H1 (cell line): ENCODE measurements around the gene QSOX2. TPM values are rescaled to one million over a fixed set of nuclear protein-coding genes. Genes with fewer than 3 reads are reported as not detected.
A peak's percentile ranks its signal among the peaks of the same experiment; 100 is the strongest.

ENCODE experiments used
- CTCF ChIA-PET: fragments of 300-600 bp; sonication (Branson Sonifier 250); formaldehyde crosslinking; loops from one replicate; lab custom pipeline; 2021; ENCODE audit not compliant: partially characterized antibody; lab: Charles Lee
- POLR2A ChIA-PET: fragments of 300-600 bp; sonication (Branson Sonifier 250); formaldehyde crosslinking; loops from one replicate; lab custom pipeline; 2021; ENCODE audit warnings: inconsistent platforms; ENCODE audit not compliant: partially characterized antibody; lab: Charles Lee
- DNase-seq, 2 experiments: peaks; one replicate each; pipeline versions ENCODE4 v3.0.0 to v3.0.0-alpha.2; 2010 to 2022; ENCODE audit warnings: low spot score in 2 of 2, low read depth in 1 of 2, mixed read lengths in 1 of 2
- FAIRE-seq: peaks from 2 replicates; lab custom pipeline; 2011; peaks lifted over from hg19 to GRCh38; lab: Jason Lieb, UNC
- H2AFZ ChIP-seq: 2 replicates; pipeline ENCODE4 v1.8.1; 2012; ENCODE audit warnings: low read length, inconsistent platforms
- H2AK5ac ChIP-seq: 2 replicates; pipeline ENCODE4 v1.6.1; 2013; ENCODE audit warnings: low read depth, low read length
- H2BK120ac ChIP-seq: replicated peaks from 2 replicates; pipeline ENCODE3; 2013; ENCODE audit warnings: low read depth, low read length, inconsistent platforms
- H2BK12ac ChIP-seq: 2 replicates; pipeline ENCODE4 v1.6.1; 2013; ENCODE audit warnings: low read depth, low read length
- H2BK15ac ChIP-seq: 2 replicates; pipeline ENCODE4 v1.6.1; 2013; ENCODE audit warnings: low read length
- H2BK20ac ChIP-seq: 2 replicates; pipeline ENCODE4 v1.6.1; 2013; ENCODE audit warnings: low read length
- H2BK5ac ChIP-seq: 2 replicates; pipeline ENCODE4 v1.6.1; 2013; ENCODE audit warnings: low read depth, low read length
- H3K14ac ChIP-seq: 2 replicates; pipeline ENCODE4 v1.6.1; 2013; ENCODE audit warnings: inconsistent platforms; ENCODE audit not compliant: insufficient read length
- H3K18ac ChIP-seq: 2 replicates; pipeline ENCODE4 v1.6.1; 2013; ENCODE audit warnings: low read length; ENCODE audit errors: extremely low read depth
- H3K23ac ChIP-seq: 2 replicates; pipeline ENCODE4 v1.6.1; 2013; ENCODE audit warnings: inconsistent platforms; ENCODE audit not compliant: insufficient read length
- H3K23me2 ChIP-seq: 2 replicates; pipeline ENCODE4 v1.6.1; 2013; ENCODE audit warnings: low read depth, low read length
- H3K27ac ChIP-seq: 2 replicates; pipeline ENCODE4 v1.6.1; 2011; ENCODE audit warnings: low read depth, low read length, inconsistent platforms
- H3K27me3 ChIP-seq, 4 experiments: replicated peaks in 1 of 4; 1 replicate in 1 of 4; 2 replicates in 3 of 4; pipeline versions ENCODE4 v1.6.1 to v1.8.1; 2011 to 2013; ENCODE audit warnings: low read length in 3 of 4, mild to moderate bottlenecking in 3 of 4, inconsistent platforms in 2 of 4, mixed read lengths in 2 of 4, moderate library complexity in 1 of 4; ENCODE audit not compliant: control insufficient read depth in 3 of 4, insufficient read depth in 3 of 4; ENCODE audit errors: extremely low read depth in 1 of 4
- H3K36me3 ChIP-seq, 4 experiments: 2 replicates each; pipeline versions ENCODE4 v1.6.1 to v1.8.1; 2011 to 2013; ENCODE audit warnings: mild to moderate bottlenecking in 4 of 4, low read length in 3 of 4, moderate library complexity in 2 of 4, control low read depth in 1 of 4, inconsistent platforms in 1 of 4; ENCODE audit not compliant: insufficient read depth in 4 of 4, control insufficient read depth in 2 of 4
- H3K4ac ChIP-seq: replicated peaks from 2 replicates; pipeline ENCODE3; 2013; ENCODE audit warnings: low read length, low read depth, mixed read lengths, inconsistent platforms; ENCODE audit not compliant: insufficient read length
- H3K4me1 ChIP-seq, 4 experiments: replicated peaks in 1 of 4; 1 replicate in 1 of 4; 2 replicates in 3 of 4; pipeline versions ENCODE4 v1.6.1 to v1.8.1; 2011 to 2013; ENCODE audit warnings: low read length in 3 of 4, inconsistent platforms in 2 of 4, mixed read lengths in 1 of 4; ENCODE audit not compliant: insufficient read depth in 4 of 4, control insufficient read depth in 3 of 4
- H3K4me2 ChIP-seq, 2 experiments: 2 replicates each; pipeline versions ENCODE4 v1.6.1 to v1.8.1; 2011 to 2013; ENCODE audit warnings: low read depth in 2 of 2, low read length in 2 of 2, control low read depth in 1 of 2, inconsistent platforms in 1 of 2, mild to moderate bottlenecking in 1 of 2; ENCODE audit not compliant: insufficient read depth in 1 of 2
- H3K4me3 ChIP-seq, 4 experiments: fragments of 200-600, 300-600 bp in 1 of 4; sonication (generic), shearing (Covaris generic), sonication (Bioruptor Twin) in 1 of 4; 2 replicates each; pipeline versions ENCODE4 v1.5.1 to v1.8.1; 2011 to 2016; ENCODE audit warnings: low read length in 4 of 4, low read depth in 3 of 4, control low read depth in 2 of 4, inconsistent platforms in 2 of 4, mild to moderate bottlenecking in 2 of 4, mixed read lengths in 1 of 4, moderate library complexity in 1 of 4; ENCODE audit not compliant: insufficient read depth in 2 of 4; ENCODE audit errors: extremely low read depth in 1 of 4
- H3K56ac ChIP-seq: replicated peaks from 2 replicates; pipeline ENCODE3; 2013; ENCODE audit warnings: low read depth, mild to moderate bottlenecking, mixed read lengths, low read length, inconsistent platforms; ENCODE audit not compliant: insufficient read length
- H3K79me1 ChIP-seq: 2 replicates; pipeline ENCODE4 v1.6.1; 2013; ENCODE audit warnings: low read depth, low read length, control low read depth
- H3K79me2 ChIP-seq, 2 experiments: 2 replicates each; pipeline versions ENCODE4 v1.6.1 to v1.8.1; 2012 to 2013; ENCODE audit warnings: low read length in 2 of 2, mild to moderate bottlenecking in 2 of 2, inconsistent platforms in 1 of 2; ENCODE audit not compliant: insufficient read depth in 2 of 2, control insufficient read depth in 1 of 2
- H3K9ac ChIP-seq, 4 experiments: replicated peaks in 1 of 4; 1 replicate in 1 of 4; 2 replicates in 3 of 4; pipeline versions ENCODE4 v1.6.1 to v1.8.1; 2011 to 2013; ENCODE audit warnings: low read depth in 3 of 4, low read length in 3 of 4, control low read depth in 2 of 4, mild to moderate bottlenecking in 2 of 4, moderate library complexity in 2 of 4, inconsistent platforms in 1 of 4; ENCODE audit errors: extremely low read depth in 1 of 4
- H3K9me3 ChIP-seq, 2 experiments: 2 replicates each; pipeline versions ENCODE4 v1.6.1 to v1.8.1; 2012 to 2013; ENCODE audit warnings: mild to moderate bottlenecking in 2 of 2, moderate library complexity in 2 of 2, control low read depth in 1 of 2, inconsistent platforms in 1 of 2, low read depth in 1 of 2, low read length in 1 of 2, mixed read lengths in 1 of 2; ENCODE audit not compliant: insufficient read depth in 2 of 2
- H4K20me1 ChIP-seq, 2 experiments: replicated peaks in 1 of 2; 2 replicates each; pipeline versions ENCODE3 to v1.8.1; 2011 to 2013; ENCODE audit warnings: inconsistent platforms in 2 of 2, low read length in 2 of 2, mild to moderate bottlenecking in 1 of 2; ENCODE audit not compliant: insufficient read depth in 2 of 2, control insufficient read depth in 1 of 2
- H4K5ac ChIP-seq: 2 replicates; pipeline ENCODE4 v1.6.1; 2013; ENCODE audit warnings: low read length, low read depth, mixed read lengths, inconsistent platforms; ENCODE audit not compliant: insufficient read length
- H4K8ac ChIP-seq: 2 replicates; pipeline ENCODE4 v1.8.0; 2013; ENCODE audit warnings: mild to moderate bottlenecking, moderate library complexity, low read length, inconsistent platforms; ENCODE audit not compliant: insufficient read depth; ENCODE audit errors: extremely low read depth
- H4K91ac ChIP-seq: replicated peaks from 2 replicates; pipeline ENCODE3; 2013; ENCODE audit warnings: low read length, mixed read lengths, inconsistent platforms; ENCODE audit not compliant: insufficient read length
- CTCF ChIP-seq, 3 experiments: IDR thresholded peaks; 1 replicate in 2 of 3; 2 replicates in 1 of 3; pipeline versions ENCODE4 v1.5.1 to v1.6.1; 2011; ENCODE audit warnings: low read length in 3 of 3, mild to moderate bottlenecking in 3 of 3, inconsistent platforms in 2 of 3, low read depth in 1 of 3, moderate library complexity in 1 of 3; ENCODE audit not compliant: insufficient read depth in 1 of 3; ENCODE audit errors: control extremely low read depth in 1 of 3
- MAX ChIP-seq: IDR thresholded peaks from 2 replicates; pipeline ENCODE4 v1.6.1; 2012; ENCODE audit warnings: inconsistent platforms
- RAD21 ChIP-seq, 2 experiments: IDR thresholded peaks in 1 of 2; conservative IDR thresholded peaks in 1 of 2; 2 replicates each; pipeline ENCODE4 v1.6.1; 2011; ENCODE audit warnings: low read depth in 2 of 2, low read length in 2 of 2, improper control_type of control experiment in 1 of 2, inconsistent platforms in 1 of 2, mild to moderate bottlenecking in 1 of 2, moderate library complexity in 1 of 2
- SIN3A ChIP-seq, 2 experiments: IDR thresholded peaks in 1 of 2; conservative IDR thresholded peaks in 1 of 2; 2 replicates each; pipeline ENCODE4 v1.6.1; 2011 to 2012; ENCODE audit warnings: low read length in 2 of 2, improper control_type of control experiment in 1 of 2, low read depth in 1 of 2, mild to moderate bottlenecking in 1 of 2
- SUZ12 ChIP-seq: fragments of 200-600 bp; sonication (generic); IDR thresholded peaks from 2 replicates; pipeline ENCODE4 v1.6.1; 2012; ENCODE audit warnings: mild to moderate bottlenecking, inconsistent platforms, low read length, moderate library complexity, mixed read lengths
- WGBS, 2 experiments: shearing (Covaris generic) in 1 of 2; methylation state at CpG; one replicate each; pipeline versions ENCODE4 v1.1.6 to v1.1.7; 2013 to 2015; ENCODE audit warnings: low lambda C conversion rate in 2 of 2, mixed read lengths in 2 of 2, inconsistent platforms in 1 of 2, low coverage in 1 of 2, missing lambda C conversion rate in 1 of 2; ENCODE audit not compliant: insufficient replicate concordance in 2 of 2, insufficient coverage in 1 of 2, insufficient read length in 1 of 2; ENCODE audit errors: extremely low coverage in 1 of 2, missing lambda C conversion rate in 1 of 2; 5-methylcytosine and 5-hydroxymethylcytosine counted together
- polyA plus RNA-seq, 7 experiments: library from polyadenylated mRNA; depleted of rRNA in 3 of 7; stranded (reverse) in 5 of 7; unstranded in 2 of 7; fragments of >200 nt in 5 of 7; fragments of 200-250 nt in 2 of 7; gene quantifications; 1 replicate in 5 of 7; 2 replicates in 1 of 7; 4 replicates in 1 of 7; pipeline versions ENCODE4 v1.2.1 to v1.2.3, GENCODE V29; 2011 to 2013; ENCODE audit warnings: missing spikeins in 2 of 7, mixed read lengths in 2 of 7
- total RNA-seq: library from RNA; stranded (reverse); fragmentation: NEBNext Ultra II Directional; extraction: Animal tissue kit (Norgen Biotek cat#: 25700); gene quantifications from 2 replicates; pipeline ENCODE4 v1.2.1, GENCODE V29; 2021

QSOX2 gene
- total and polyA plus RNA-seq, 2 of the 8 experiments (the other 6 are each of a cell fraction or from before 2014, with no cell fraction given): 18.0 to 28.6 TPM

- no peak overlapping the region for H4K91ac ChIP-seq
- CTCF ChIA-PET: interaction anchor here (0.6 to 6.0 kb wide), 21 partner anchors 10 to 301 kb away, joined by 3 to 40 read pairs (median 4); no protein-coding TSS in a partner anchor
- H3K23me2 ChIP-seq: peaks cover 4% of the 10 kb centered on the region; the same call in 1 of the 2 replicates
- no peaks in the 10 kb centered on the region for H3K36me3 ChIP-seq
- no peaks in the 10 kb centered on the region for H3K27me3 ChIP-seq
- no peak overlapping the region for H3K23ac ChIP-seq
- no peak overlapping the region for H3K14ac ChIP-seq
- H2BK20ac ChIP-seq: no peak overlapping the region
- peak; percentile 16; the same call in 1 of the 2 replicates for TF ChIP-seq MAX
- TF ChIP-seq CTCF (IDR thresholded peaks at IDR 0.05; ENCODE audit: control extremely low read depth in 1 of 3, insufficient read depth in 1 of 3, low read depth in 1 of 3, low read length in 3 of 3): peak in 2 of 3 experiments; percentile 28 to 41; a peak in 2 of 4 replicates
- 0 out of 4 replicates have a peak, but pooled peaks of 1 of the 2 experiments have one; percentile 59 for TF ChIP-seq SIN3A (conservative IDR thresholded peaks at IDR 0.05 in 1 of 2, IDR thresholded peaks at IDR 0.05 in 1 of 2; ENCODE audit: low read depth in 1 of 2, low read length in 2 of 2)
- TF ChIP-seq SUZ12: no peak
- TF ChIP-seq RAD21 (IDR thresholded peaks at IDR 0.05 in 1 of 2, conservative IDR thresholded peaks at IDR 0.05 in 1 of 2; ENCODE audit: low read depth in 2 of 2, low read length in 2 of 2): peak; percentile 42 to 52
- TF ChIP-seq, all 59 proteins: peak for 4
- H3K4me2 ChIP-seq: peak overlapping the region; percentile 3 to 92; a peak in 1 of 4 replicates
- no peaks in the 10 kb centered on the region for H4K20me1 ChIP-seq
- H2AFZ ChIP-seq: no peak overlapping the region
- H3K27ac ChIP-seq: no peak overlapping the region
- DNase-seq: no peak
- WGBS, 2 experiments: 57% methylated on average over 6 of the region's 6 CpGs; no CpG with 5 or more reads in 1 of the 2 experiments
- H2BK5ac ChIP-seq: no peak overlapping the region
- H4K5ac ChIP-seq: no peak overlapping the region
- H3K79me1 ChIP-seq: no peaks in the 10 kb centered on the region
- H3K9me3 ChIP-seq: no peaks in the 10 kb centered on the region
- H3K4ac ChIP-seq: no peak overlapping the region
- peak; percentile 39 for FAIRE-seq
- 0 out of 2 replicates have a peak overlapping the region, but pooled peaks have one; percentile 13 for H2BK12ac ChIP-seq
- H3K79me2 ChIP-seq: no peaks in the 10 kb centered on the region
- H3K4me1 ChIP-seq: peaks cover 0 to 17% (median 6%) of the 10 kb centered on the region in 4 experiments; a peak in 5 of 7 replicates
- no peak overlapping the region for H3K9ac ChIP-seq
- no peak overlapping the region for H4K8ac ChIP-seq
- H2BK15ac ChIP-seq: no peak overlapping the region
- no peak overlapping the region for H2AK5ac ChIP-seq
- H3K4me3 ChIP-seq: no peak overlapping the region
- H2BK120ac ChIP-seq: no peak overlapping the region
- POLR2A ChIA-PET: interaction anchor here (0.7 to 1.1 kb wide), 3 partner anchors 20 to 55 kb away, joined by 3 read pairs; no protein-coding TSS in a partner anchor
- H3K18ac ChIP-seq: no peak overlapping the region
- no peak overlapping the region for H3K56ac ChIP-seq
Measured at GRCh38 chr9:136268318-136268717, 22.7 kb upstream of the QSOX2 start.
